Tibial nerve (tissue), 4 donors: Measurements from ENCODE around the gene LYSMD4.

Experiments used
- CTCF ChIP-seq, 5 experiments: fragments of 200-600 bp in 3 of 5; fragments of 450-650 bp in 2 of 5; sonication (generic) in 3 of 5; IDR thresholded peaks; one replicate each; pipeline ENCODE4 v1.5.1; 2016 to 2019; ENCODE audit warnings: antibody characterized with exemption in 5 of 5, mild to moderate bottlenecking in 3 of 5, moderate library complexity in 2 of 5
- EP300 ChIP-seq, 2 donors: sonication (generic); formaldehyde crosslinking; IDR thresholded peaks; one replicate each; pipeline ENCODE4 v1.6.1; 2017; ENCODE audit warnings: antibody characterized with exemption in 2 of 2, mild to moderate bottlenecking in 1 of 2
- POLR2A ChIP-seq, 2 donors: fragments of 450-650 bp; IDR thresholded peaks; one replicate each; pipeline ENCODE4 v1.6.1; 2017; ENCODE audit warnings: antibody characterized with exemption in 2 of 2, mild to moderate bottlenecking in 2 of 2, moderate library complexity in 2 of 2

GRCh38 chr15:99729327-99729726 lies 3.9 kb downstream of the LYSMD4 start:
- no peak for TF ChIP-seq CTCF (IDR thresholded peaks at IDR 0.05)
- no peak for TF ChIP-seq POLR2A (IDR thresholded peaks at IDR 0.05)
- TF ChIP-seq EP300 (IDR thresholded peaks at IDR 0.05) = no peak
